Measurements from ENCODE around the gene PDSS2.
"Not testable (repeated sequence)": the region's sequence is repeated elsewhere in the genome, so short reads cannot be mapped to it uniquely, and the experiment has no call there.

Gene PDSS2

DNA sequence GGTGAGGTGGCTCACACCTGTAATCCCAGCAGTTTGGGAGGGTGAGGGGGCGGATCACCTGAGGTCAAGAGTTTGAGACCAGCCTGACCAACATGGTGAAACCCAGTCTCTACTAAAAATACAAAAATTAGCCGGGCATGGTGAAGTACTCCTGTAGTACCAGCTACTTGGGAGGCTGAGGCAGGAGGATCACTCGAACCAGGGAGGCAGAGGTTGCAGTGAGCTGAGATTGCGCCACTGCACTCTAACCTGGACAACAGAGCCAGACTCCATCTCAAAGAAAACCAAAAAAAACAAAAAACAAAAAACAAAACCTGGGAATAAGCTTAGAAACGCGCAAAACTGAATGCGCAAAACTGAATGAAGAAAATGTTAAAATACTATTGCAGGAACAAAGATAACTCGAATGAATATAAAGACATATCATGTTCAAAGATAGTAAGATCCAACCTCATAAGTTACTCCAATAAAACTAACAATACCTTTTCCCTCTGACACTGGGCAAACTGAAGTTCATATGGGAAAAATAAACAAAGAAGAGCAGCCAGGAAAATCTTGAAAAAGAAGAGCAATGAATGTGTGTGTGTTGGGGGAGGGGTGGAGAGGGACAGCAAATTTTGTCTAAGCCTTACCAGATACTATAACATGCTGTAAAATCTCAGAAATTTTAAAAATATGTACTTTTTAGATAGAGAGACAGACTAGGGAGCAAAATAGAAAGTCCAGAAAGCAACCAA, 243.0 kb downstream of the PDSS2 start:
- no peak for DNase-seq (ENCODE audit: low spot score)

GRCh38 chr6:107215334-107215733, 244.0 kb downstream of the PDSS2 start:
- DNase-seq (ENCODE audit: low spot score): no peak

DNA sequence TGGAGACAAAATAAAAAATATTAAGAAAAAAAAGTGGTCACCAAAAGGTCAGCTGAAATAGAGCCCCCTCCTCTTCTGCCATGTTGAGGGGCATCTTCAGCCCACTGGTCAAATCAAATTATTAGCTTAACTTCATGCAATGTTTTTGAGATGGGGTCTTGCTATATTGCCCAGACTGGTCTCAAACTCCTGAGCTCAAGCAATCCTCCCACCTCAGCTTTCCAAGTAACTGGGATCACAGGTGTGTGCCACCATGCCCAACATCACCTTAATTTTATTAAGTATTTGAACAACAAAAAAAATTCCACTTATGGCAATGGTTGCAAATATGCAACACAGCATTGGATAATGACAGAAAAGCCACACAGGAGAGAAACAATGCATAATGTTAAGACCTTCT, 244.7 kb downstream of the PDSS2 start:
- DNase-seq (ENCODE audit: low spot score): no peak

- no peak for DNase-seq (ENCODE audit: low spot score)
These were observed 249.7 kb downstream of the PDSS2 start for GRCh38 chr6:107209406-107210305.

DNA sequence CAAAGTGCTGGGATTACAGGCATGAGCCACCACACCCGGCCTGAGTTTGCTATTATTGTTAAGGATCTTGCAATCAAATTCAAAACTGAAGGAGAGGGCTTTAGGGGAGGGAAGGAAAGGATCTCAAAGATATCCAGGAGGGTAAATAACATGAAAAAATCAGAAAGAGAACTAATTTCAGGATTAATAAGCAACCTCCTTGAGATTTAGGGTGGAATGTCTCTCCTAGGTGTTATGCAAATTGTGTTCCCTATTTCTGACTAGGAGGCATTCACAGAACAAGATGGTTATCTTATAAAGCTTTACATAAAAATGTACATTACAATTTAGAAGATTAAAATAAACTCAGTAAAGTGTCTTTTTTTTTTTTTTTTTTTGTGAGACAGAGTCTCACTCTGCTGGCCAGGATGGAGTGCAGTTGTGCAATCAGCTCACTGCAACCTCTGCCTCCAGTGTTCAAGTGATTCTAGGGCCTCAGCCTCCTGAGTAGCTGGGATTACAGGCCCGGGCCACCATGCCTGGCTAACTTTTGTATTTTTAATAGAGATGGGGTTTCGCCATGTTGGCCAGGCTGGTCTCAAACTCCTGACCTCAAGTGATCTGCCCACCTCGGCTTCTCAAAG, 252.0 kb downstream of the PDSS2 start:
- no peak for DNase-seq (ENCODE audit: low spot score)

- DNase-seq (ENCODE audit: low spot score): no peak
These were observed 254.0 kb downstream of the PDSS2 start for GRCh38 chr6:107205058-107205998.

DNA sequence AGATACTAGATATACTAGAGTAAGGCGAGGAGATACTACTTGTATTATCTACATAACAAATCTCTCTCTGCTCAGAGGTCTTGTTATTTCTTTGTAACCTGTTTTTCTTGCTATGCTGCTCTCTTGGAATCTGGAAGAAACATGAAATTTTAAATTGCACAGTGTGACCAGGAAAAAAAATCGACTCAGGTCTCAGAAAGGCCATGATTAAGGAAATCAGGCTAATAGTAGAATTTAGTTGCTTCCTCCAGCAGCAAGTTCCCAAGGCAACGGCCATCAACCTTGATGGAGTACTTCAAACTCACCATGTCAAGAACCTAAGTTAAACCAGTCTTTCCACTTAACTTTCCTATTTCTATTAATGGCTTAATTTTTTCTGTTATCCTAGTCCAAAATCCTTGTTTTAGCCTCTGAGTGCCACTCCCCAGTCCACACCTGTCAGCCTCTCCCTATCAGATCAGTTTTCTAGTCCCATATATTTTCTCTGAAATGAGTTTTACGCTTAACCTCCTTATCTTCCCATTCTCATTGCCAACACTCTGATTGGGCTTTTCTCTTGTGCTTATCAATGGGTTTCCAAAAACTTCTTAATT, 256.4 kb downstream of the PDSS2 start:
- no peak for DNase-seq (ENCODE audit: low spot score)

GRCh38 chr6:107198631-107199416, 260.5 kb downstream of the PDSS2 start:
- DNase-seq (ENCODE audit: low spot score): no peak

DNA sequence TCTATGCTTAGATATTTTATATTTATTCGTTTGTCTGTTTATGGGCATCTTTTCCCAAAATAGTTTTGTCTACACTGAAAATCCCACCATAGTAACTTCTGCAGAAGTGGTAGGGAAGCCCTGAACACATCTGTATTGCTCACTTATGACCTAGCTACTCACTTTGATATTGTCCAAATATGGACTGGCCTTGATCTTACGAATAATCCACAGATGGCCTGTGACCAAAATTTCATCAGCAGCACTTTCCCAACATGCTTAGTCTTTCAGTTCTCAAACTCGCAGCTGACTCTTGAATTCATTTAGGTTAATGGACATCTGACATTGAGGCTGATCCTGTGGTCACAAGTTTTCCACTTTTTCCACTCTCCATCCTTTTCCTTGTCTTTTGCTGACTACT, 263.2 kb downstream of the PDSS2 start:
- DNase-seq (ENCODE audit: low spot score): no peak

GRCh38 chr6:107194723-107195122, 264.6 kb downstream of the PDSS2 start:
- not testable (repeated sequence) for DNase-seq (ENCODE audit: low spot score)

GRCh38 chr6:107192830-107193229, 266.5 kb downstream of the PDSS2 start:
- DNase-seq (ENCODE audit: low spot score): no peak

GRCh38 chr6:107187630-107188029, 271.7 kb downstream of the PDSS2 start:
- DNase-seq (ENCODE audit: low spot score): no peak

DNA sequence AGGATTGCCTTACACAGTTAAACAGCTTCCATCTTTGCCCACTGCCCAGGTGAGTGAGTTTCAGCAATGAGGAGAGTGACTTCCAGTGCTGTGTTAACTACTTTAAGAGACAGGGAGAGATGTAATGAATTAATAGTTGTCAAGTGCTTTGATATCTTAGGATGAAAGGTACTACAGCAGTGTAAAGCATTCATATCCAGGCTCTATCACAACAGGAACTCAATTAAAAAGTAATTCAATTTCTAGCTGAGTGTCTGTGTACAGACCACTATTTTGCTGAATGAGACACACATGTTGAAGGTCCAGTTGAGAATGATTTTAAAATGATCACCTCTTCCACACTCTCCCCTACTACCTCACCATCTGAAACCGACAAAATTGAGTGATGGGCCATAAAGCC, 273.3 kb downstream of the PDSS2 start:
- DNase-seq (ENCODE audit: low spot score): no peak

DNA sequence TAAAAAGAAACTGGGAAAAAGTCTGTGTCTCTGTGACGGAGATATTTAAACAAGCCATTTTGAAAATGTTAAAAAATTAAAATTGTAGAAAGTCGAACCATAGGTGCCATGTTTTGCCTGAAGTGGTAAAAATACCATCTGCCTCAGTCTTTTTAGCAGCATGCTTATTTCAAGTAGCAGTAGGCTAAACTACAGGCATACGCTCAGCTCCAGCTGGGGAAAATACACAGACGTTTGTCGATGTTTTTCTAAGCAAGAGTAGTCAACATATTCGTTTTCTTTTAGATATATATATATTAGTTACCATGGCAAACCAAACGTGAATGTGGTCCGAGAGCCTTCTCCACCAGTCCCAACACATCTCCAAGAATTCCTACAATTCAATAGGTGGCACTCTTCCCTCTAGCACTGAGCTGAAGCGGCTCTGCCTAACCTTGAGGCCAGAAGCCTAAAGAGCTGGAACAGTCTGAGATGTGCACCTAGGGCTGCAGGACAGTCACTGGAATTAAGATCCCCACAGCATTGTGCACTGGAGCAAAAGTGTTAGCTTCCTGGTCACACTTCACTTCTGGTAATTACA, 273.9 kb downstream of the PDSS2 start:
- DNase-seq (ENCODE audit: low spot score): no peak

GRCh38 chr6:107184435-107184834, 274.9 kb downstream of the PDSS2 start:
- no peak for DNase-seq (ENCODE audit: low spot score)

DNA sequence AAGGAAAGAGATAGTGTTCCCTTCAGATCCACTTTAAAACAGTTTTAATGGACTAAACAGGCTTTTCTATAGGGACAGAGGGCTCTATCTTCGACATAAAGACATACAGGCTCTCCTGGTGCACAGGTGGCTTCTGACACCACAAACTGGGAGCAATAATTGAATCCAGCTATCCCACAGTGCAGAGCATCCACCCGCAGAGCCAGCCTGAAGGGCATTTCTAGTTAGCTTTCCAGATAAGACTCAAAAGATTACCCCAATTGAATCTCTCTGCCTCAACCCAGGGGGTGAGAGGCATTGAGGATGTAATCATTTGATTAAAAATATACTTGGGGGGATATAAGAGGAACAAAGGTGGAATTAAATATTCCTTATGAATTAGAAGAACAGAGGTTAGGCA, 279.3 kb downstream of the PDSS2 start:
- DNase-seq (ENCODE audit: low spot score): no peak

DNA sequence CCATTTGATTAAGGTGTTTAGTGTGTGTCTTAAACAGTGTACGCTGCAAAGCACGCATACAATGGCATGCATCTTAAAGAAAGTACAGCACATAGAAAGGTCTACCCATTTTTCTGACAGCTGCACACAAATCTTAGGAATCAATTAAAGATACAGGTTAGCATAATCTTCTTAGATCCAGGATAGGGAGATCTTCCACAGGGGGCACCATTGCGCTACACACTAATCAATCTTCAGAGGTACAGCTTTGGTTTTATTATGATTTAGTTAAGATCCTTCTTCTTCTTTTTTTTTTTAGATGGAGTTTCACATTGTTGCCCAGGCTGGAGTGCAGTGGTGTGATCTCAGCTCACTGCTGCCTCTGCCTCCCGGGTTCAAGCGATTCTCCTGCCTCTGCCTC, 280.4 kb downstream of the PDSS2 start:
- no peak for DNase-seq (ENCODE audit: low spot score)

DNA sequence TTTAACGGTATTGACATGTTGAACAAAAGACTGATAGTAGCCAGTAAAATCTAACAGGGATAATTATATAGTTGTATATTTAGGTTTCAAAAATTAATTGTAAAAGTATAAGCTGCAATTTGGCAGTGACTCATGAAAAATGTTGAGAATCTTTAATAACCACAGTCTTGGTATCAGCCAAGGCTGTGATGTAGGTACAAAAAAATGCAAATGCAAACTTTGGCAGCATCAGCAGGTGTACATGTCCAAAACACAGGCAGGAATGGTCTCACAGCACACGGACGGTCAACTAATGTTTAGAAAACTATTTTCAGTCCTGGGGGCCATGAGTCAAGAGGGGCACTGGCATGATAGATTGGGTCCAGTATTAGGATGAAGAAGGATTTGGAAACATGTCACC, 285.6 kb downstream of the PDSS2 start:
- DNase-seq (ENCODE audit: low spot score): no peak

DNA sequence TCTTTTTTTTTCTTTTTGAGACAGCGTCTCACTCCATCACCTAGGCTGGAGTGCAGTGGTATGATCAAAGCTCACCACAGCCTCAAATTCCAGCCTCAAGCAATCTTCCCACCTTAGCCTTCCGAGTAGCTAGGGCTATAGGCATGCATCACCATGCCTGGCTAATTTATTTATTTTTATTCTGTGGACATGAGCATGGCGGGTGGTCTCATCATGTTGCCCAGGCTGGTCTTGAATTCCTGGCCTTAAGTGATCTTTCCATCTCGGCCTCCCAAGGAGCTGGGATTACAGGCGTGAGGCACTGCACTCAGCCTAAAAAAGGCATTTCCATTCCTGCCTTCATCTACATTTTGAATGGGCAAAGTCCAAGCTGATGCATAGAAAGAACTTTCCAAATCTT, 287.9 kb downstream of the PDSS2 start:
- no peak for DNase-seq (ENCODE audit: low spot score)

DNA sequence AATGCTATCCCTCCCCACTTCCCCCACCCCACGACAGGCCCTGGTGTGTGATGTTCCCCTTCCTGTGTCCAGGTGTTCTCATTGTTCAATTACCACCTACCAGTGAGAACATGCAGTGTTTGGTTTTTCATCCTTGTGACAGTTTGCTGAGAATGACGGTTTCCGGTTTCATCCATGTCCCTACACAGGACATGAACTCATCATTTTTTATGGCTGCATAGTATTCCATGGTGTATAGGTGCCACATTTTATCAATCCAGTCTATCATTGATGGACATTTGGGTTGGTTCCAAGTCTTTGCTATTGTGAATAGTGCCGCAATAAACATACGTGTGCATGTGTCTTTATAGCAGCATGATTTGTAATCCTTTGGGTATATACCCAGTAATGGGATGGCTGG, 295.1 kb downstream of the PDSS2 start:
- DNase-seq (ENCODE audit: low spot score): not testable (repeated sequence)

Data from COLO829 (cell line).